ENCODE measurements around the gene BCL7A.

GRCh38 chr12:122023339-122024131, 1.9 kb downstream of the BCL7A start:
- TF ChIP-seq, protein P1, sequence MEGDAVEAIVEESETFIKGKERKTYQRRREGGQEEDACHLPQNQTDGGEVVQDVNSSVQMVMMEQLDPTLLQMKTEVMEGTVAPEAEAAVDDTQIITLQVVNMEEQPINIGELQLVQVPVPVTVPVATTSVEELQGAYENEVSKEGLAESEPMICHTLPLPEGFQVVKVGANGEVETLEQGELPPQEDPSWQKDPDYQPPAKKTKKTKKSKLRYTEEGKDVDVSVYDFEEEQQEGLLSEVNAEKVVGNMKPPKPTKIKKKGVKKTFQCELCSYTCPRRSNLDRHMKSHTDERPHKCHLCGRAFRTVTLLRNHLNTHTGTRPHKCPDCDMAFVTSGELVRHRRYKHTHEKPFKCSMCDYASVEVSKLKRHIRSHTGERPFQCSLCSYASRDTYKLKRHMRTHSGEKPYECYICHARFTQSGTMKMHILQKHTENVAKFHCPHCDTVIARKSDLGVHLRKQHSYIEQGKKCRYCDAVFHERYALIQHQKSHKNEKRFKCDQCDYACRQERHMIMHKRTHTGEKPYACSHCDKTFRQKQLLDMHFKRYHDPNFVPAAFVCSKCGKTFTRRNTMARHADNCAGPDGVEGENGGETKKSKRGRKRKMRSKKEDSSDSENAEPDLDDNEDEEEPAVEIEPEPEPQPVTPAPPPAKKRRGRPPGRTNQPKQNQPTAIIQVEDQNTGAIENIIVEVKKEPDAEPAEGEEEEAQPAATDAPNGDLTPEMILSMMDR (IDR thresholded peaks at IDR 0.05): no peak
- TF ChIP-seq POLR2A (IDR thresholded peaks at IDR 0.05): no peak

Measured in stomach (tissue), 4 donors.